ENCODE results near the gene KIF24. TPM values are rescaled to one million over a fixed set of nuclear protein-coding genes. Genes with fewer than 3 reads are reported as not detected.
"Not testable (repeated sequence)": the region's sequence is repeated elsewhere in the genome, so short reads cannot be mapped to it uniquely, and the experiment has no call there.

The KIF24 gene
- total and polyA plus RNA-seq, 2 of the 4 experiments (the other 2 are of a cell fraction): 1.4 to 3.0 TPM

- no peak overlapping the region for H3K4me3 ChIP-seq (ENCODE audit: insufficient read depth, low read depth, low read length)
- no peak overlapping the region for H3K4ac ChIP-seq (ENCODE audit: low read depth, low read length)
- no peak overlapping the region for H3K56ac ChIP-seq (ENCODE audit: extremely low read depth, insufficient read depth, low read length)
- H3K23ac ChIP-seq (ENCODE audit: low read depth, low read length): no peak overlapping the region
- no peak overlapping the region for H2BK120ac ChIP-seq (ENCODE audit: low read depth, low read length)
- no peak overlapping the region for H2BK20ac ChIP-seq (ENCODE audit: low read depth, low read length)
- no peak overlapping the region for H3K9ac ChIP-seq (ENCODE audit: low read depth, low read length)
- peaks cover 37% of the 10 kb centered on the region for H3K36me3 ChIP-seq (ENCODE audit: control insufficient read depth, insufficient read depth, low read length)
- dilution Hi-C loops (cut with HindIII; ENCODE audit: low sequenced_read_pairs, unreplicated experiment) (no loop called here), intact Hi-C loops (cut with micrococcal nuclease) (no loop called here), in situ Hi-C loops (cut with MboI; ENCODE audit: low sequenced_read_pairs) (no loop called here)
- no peak overlapping the region for H2BK5ac ChIP-seq (ENCODE audit: low read depth, low read length, poor library complexity, severe bottlenecking)
- no peak overlapping the region for H2AFZ ChIP-seq (replicated peaks; ENCODE audit: low read length, poor library complexity)
- no CpG with 5 or more reads among the region's 2 CpGs for WGBS, 2 experiments (ENCODE audit: extremely low coverage in 2 of 2, insufficient read length in 1 of 2)
- CTCF ChIA-PET: no interaction called here
- H3K18ac ChIP-seq (ENCODE audit: low read depth, low read length): no peak overlapping the region
- H4K8ac ChIP-seq (ENCODE audit: low read depth in 2 of 2, low read length in 2 of 2): no peak overlapping the region
- H4K5ac ChIP-seq (ENCODE audit: low read depth, low read length): no peak overlapping the region
- POLR2A ChIA-PET (ENCODE audit: unreplicated experiment): no interaction called here
- no peak overlapping the region for H4K91ac ChIP-seq (ENCODE audit: insufficient read depth, low read depth, low read length)
- peaks cover 18 to 29% of the 10 kb centered on the region in 2 experiments for H3K79me1 ChIP-seq (ENCODE audit: low read depth in 1 of 2, low read length in 2 of 2)
- H4K20me1 ChIP-seq (ENCODE audit: insufficient read depth, low read length): peaks cover 3% of the 10 kb centered on the region; the same call in 1 of the 2 replicates
- no peak overlapping the region for H2AK9ac ChIP-seq (replicated peaks; ENCODE audit: low read depth, low read length, poor library complexity)
- no peak overlapping the region for H3K27ac ChIP-seq (ENCODE audit: insufficient read depth, low read length)
- no peak overlapping the region for H3K14ac ChIP-seq (replicated peaks; ENCODE audit: low read depth, low read length)
- H3K9me1 ChIP-seq (ENCODE audit: insufficient read depth, low read length): no peaks in the 10 kb centered on the region; the same call in 1 of the 2 replicates
- no peak overlapping the region for H2AK5ac ChIP-seq (ENCODE audit: low read depth, low read length)
- ATAC-seq (ENCODE audit: low read depth) (no peak), DNase-seq (no peak)
- H3K27me3 ChIP-seq (ENCODE audit: control insufficient read depth, insufficient read depth, low read length): no peaks in the 10 kb centered on the region
- no peak overlapping the region for H2BK15ac ChIP-seq (ENCODE audit: low read depth, low read length)
- no peaks in the 10 kb centered on the region for H3K9me3 ChIP-seq (ENCODE audit: control insufficient read depth, insufficient read depth, low read length)
- H3K4me1 ChIP-seq (ENCODE audit: control insufficient read depth, insufficient read depth, low read length): no peaks in the 10 kb centered on the region
- H3K4me2 ChIP-seq (ENCODE audit: low read depth, low read length): no peak overlapping the region
- TF ChIP-seq CEBPB (IDR thresholded peaks at IDR 0.05; ENCODE audit: low read depth, low read length) (no peak), RFX5 (IDR thresholded peaks at IDR 0.05; ENCODE audit: low read depth, low read length) (no peak), ELK1 (IDR thresholded peaks at IDR 0.05; ENCODE audit: borderline replicate concordance, low read depth, low read length) (no peak)
- BruUV-seq (replicated peaks): no TSS peak
These were observed 9.8 kb upstream of the KIF24 start for GRCh38 chr9:34338665-34339385.

- H3K4me1 ChIP-seq (ENCODE audit: control insufficient read depth, insufficient read depth, low read length); DNase-seq; H3K9me1 ChIP-seq (ENCODE audit: insufficient read depth, low read length); H2BK15ac ChIP-seq (ENCODE audit: low read depth, low read length); in situ Hi-C loops (cut with MboI; ENCODE audit: low sequenced_read_pairs); H3K4me3 ChIP-seq (ENCODE audit: insufficient read depth, low read depth, low read length); dilution Hi-C loops (cut with HindIII; ENCODE audit: low sequenced_read_pairs, unreplicated experiment); H2AK5ac ChIP-seq (ENCODE audit: low read depth, low read length); H2AK9ac ChIP-seq (replicated peaks; ENCODE audit: low read depth, low read length, poor library complexity); BruUV-seq (replicated peaks); H3K27ac ChIP-seq (ENCODE audit: insufficient read depth, low read length); POLR2A ChIA-PET (ENCODE audit: unreplicated experiment); H3K14ac ChIP-seq (replicated peaks; ENCODE audit: low read depth, low read length); H2BK120ac ChIP-seq (ENCODE audit: low read depth, low read length); H3K4me2 ChIP-seq (ENCODE audit: low read depth, low read length); H3K56ac ChIP-seq (ENCODE audit: extremely low read depth, insufficient read depth, low read length); H4K8ac ChIP-seq (ENCODE audit: low read depth in 2 of 2, low read length in 2 of 2); H3K9ac ChIP-seq (ENCODE audit: low read depth, low read length); H2BK5ac ChIP-seq (ENCODE audit: low read depth, low read length, poor library complexity, severe bottlenecking); ATAC-seq (ENCODE audit: low read depth); H4K5ac ChIP-seq (ENCODE audit: low read depth, low read length); H2AFZ ChIP-seq (replicated peaks; ENCODE audit: low read length, poor library complexity); intact Hi-C loops (cut with micrococcal nuclease); H3K4ac ChIP-seq (ENCODE audit: low read depth, low read length); H3K9me3 ChIP-seq (ENCODE audit: control insufficient read depth, insufficient read depth, low read length); H3K23ac ChIP-seq (ENCODE audit: low read depth, low read length); H4K20me1 ChIP-seq (ENCODE audit: insufficient read depth, low read length); H4K91ac ChIP-seq (ENCODE audit: insufficient read depth, low read depth, low read length); H2BK20ac ChIP-seq (ENCODE audit: low read depth, low read length); H3K18ac ChIP-seq (ENCODE audit: low read depth, low read length); H3K27me3 ChIP-seq (ENCODE audit: control insufficient read depth, insufficient read depth, low read length): not testable (repeated sequence)
- Histone ChIP-seq H3K36me3 (ENCODE audit: control insufficient read depth, insufficient read depth, low read length) (peaks cover 33% of the 10 kb centered on the region), H3K79me1 (ENCODE audit: low read depth in 1 of 2, low read length in 2 of 2) (peaks cover 18 to 33% of the 10 kb centered on the region in 2 experiments)
- CTCF ChIA-PET: interaction anchor here (0.6 to 1.0 kb wide), 2 partner anchors 12 to 75 kb away, joined by 3 read pairs; no protein-coding TSS in a partner anchor
These were observed 9.0 kb upstream of the KIF24 start for GRCh38 chr9:34338079-34338478.
